Panc1 (cell line): ENCODE data around the gene GRHL1. TPM values are rescaled to one million over a fixed set of nuclear protein-coding genes. Genes with fewer than 3 reads are reported as not detected.

Experiments used
- ATAC-seq: fragments of 200-7000 bp; cut with Tn5 transposase; 2 replicates; pipeline ENCODE4 v1.9.1; 2020; ENCODE audit warnings: mild to moderate bottlenecking, moderate library complexity
- BruUV-seq: library from RNA; stranded (reverse); fragments of 400-500 nt; replicated peaks from 2 replicates; lab custom pipeline; 2021; lab: Mats Ljungman, UMichigan
- CTCF ChIA-PET: fragments of 300-600 bp; sonication (Branson Sonifier 250); formaldehyde crosslinking; loops from one replicate; lab custom pipeline; 2022; ENCODE audit warnings: antibody characterized with exemption; lab: Charles Lee
- POLR2A ChIA-PET: fragments of 300-600 bp; sonication (Branson Sonifier 250); formaldehyde crosslinking; loops from one replicate; lab custom pipeline; 2022; ENCODE audit warnings: antibody characterized with exemption; lab: Charles Lee
- DNase-seq: peaks from one replicate; pipeline ENCODE4 v3.0.0-alpha.2; 2010; ENCODE audit warnings: low read depth, low spot score
- H3K27ac ChIP-seq: 2 replicates; pipeline ENCODE4 v1.5.1; 2011; ENCODE audit warnings: mild to moderate bottlenecking, low read length, inconsistent platforms
- H3K27me3 ChIP-seq: fragments of 200-500 bp; sonication (Bioruptor generic); 2 replicates; pipeline ENCODE4 v1.6.0; 2014; ENCODE audit warnings: low read length, inconsistent platforms; ENCODE audit not compliant: control insufficient read depth, insufficient read depth
- H3K36me3 ChIP-seq: fragments of 200-500 bp; sonication (Bioruptor generic); 2 replicates; pipeline ENCODE4 v1.5.1; 2014; ENCODE audit warnings: inconsistent platforms, mild to moderate bottlenecking, low read length, moderate library complexity; ENCODE audit not compliant: control insufficient read depth, insufficient read depth
- H3K4me1 ChIP-seq: 2 replicates; pipeline ENCODE4 v1.5.1; 2011; ENCODE audit warnings: inconsistent platforms, mild to moderate bottlenecking, low read length, moderate library complexity; ENCODE audit not compliant: control insufficient read depth, insufficient read depth
- H3K4me3 ChIP-seq, 2 experiments: 2 replicates each; pipeline ENCODE4 v1.5.1; 2011 to 2012; ENCODE audit warnings: low read depth in 2 of 2, low read length in 2 of 2, mild to moderate bottlenecking in 2 of 2, inconsistent platforms in 1 of 2, moderate library complexity in 1 of 2
- H3K9me3 ChIP-seq: fragments of 200-500 bp; sonication (Bioruptor generic); 2 replicates; pipeline ENCODE4 v1.5.1; 2014; ENCODE audit warnings: low read depth, mild to moderate bottlenecking, inconsistent platforms, low read length, moderate library complexity; ENCODE audit not compliant: control insufficient read depth, insufficient read depth
- POLR2AphosphoS5 ChIP-seq: IDR thresholded peaks from 2 replicates; pipeline ENCODE4 v1.6.1; 2012; ENCODE audit warnings: mild to moderate bottlenecking, low read depth, low read length, moderate library complexity
- REST ChIP-seq, 2 experiments: IDR thresholded peaks; 2 replicates each; pipeline ENCODE4 v1.6.1; 2011 to 2012; ENCODE audit warnings: low read depth in 2 of 2, control low read depth in 1 of 2, low read length in 1 of 2, mild to moderate bottlenecking in 1 of 2, moderate library complexity in 1 of 2; ENCODE audit not compliant: insufficient read depth in 1 of 2
- SIN3A ChIP-seq: IDR thresholded peaks from 2 replicates; pipeline ENCODE4 v1.6.1; 2012; ENCODE audit warnings: low read depth, mild to moderate bottlenecking, low read length, moderate library complexity, borderline replicate concordance; ENCODE audit not compliant: insufficient read depth
- TCF7L2 ChIP-seq: IDR thresholded peaks from 2 replicates; pipeline ENCODE4 v1.6.1; 2011; ENCODE audit warnings: mild to moderate bottlenecking, low read depth, low read length, inconsistent platforms
- in situ Hi-C: cut with HindIII; loops from 2 replicates; pipeline ENCODE4 v1.10.0; 2016; ENCODE audit warnings: low sequenced_read_pairs, low pct_unique_long_range_greater_than_20kb
- intact Hi-C: fragments of 100-400 bp; cut with micrococcal nuclease; formaldehyde crosslinking; loops from one replicate; pipeline ENCODE4 v1.10.0; 2022; ENCODE audit not compliant: unreplicated experiment
- total RNA-seq: library from RNA; stranded (reverse); gene quantifications from one replicate; pipeline ENCODE4 v1.2.1, GENCODE V29; 2021; ENCODE audit not compliant: unreplicated experiment
- TF ChIP-seq, protein P1 (sequence below): fragments of 450-650 bp; IDR thresholded peaks from 2 replicates; pipeline ENCODE4 v1.5.1; 2017; ENCODE audit warnings: mild to moderate bottlenecking

GRHL1 gene
- total RNA-seq, 1 experiment from 2014 or later: 4.7 TPM

GRCh38 chr2:9984217-9984739 is 32.8 kb downstream of the GRHL1 start:
- Histone ChIP-seq H3K36me3 (no peaks in the 10 kb centered on the region), H3K9me3 (no peaks in the 10 kb centered on the region), H3K4me1 (no peaks in the 10 kb centered on the region), H3K4me3 (no peak overlapping the region), H3K27me3 (no peaks in the 10 kb centered on the region), H3K27ac (no peak overlapping the region)
- in situ Hi-C loops: no loop called here
- POLR2A ChIA-PET: interaction anchor here (0.7 kb wide), 1 partner anchor 27 kb away, joined by 3 read pairs; no protein-coding TSS in a partner anchor
- TF ChIP-seq POLR2AphosphoS5 (no peak), SIN3A (no peak), TCF7L2 (no peak), REST (IDR thresholded peaks at IDR 0.05; ENCODE audit: insufficient read depth in 1 of 2, low read depth in 2 of 2, low read length in 1 of 2) (no peak)
- TF ChIP-seq, protein P1, sequence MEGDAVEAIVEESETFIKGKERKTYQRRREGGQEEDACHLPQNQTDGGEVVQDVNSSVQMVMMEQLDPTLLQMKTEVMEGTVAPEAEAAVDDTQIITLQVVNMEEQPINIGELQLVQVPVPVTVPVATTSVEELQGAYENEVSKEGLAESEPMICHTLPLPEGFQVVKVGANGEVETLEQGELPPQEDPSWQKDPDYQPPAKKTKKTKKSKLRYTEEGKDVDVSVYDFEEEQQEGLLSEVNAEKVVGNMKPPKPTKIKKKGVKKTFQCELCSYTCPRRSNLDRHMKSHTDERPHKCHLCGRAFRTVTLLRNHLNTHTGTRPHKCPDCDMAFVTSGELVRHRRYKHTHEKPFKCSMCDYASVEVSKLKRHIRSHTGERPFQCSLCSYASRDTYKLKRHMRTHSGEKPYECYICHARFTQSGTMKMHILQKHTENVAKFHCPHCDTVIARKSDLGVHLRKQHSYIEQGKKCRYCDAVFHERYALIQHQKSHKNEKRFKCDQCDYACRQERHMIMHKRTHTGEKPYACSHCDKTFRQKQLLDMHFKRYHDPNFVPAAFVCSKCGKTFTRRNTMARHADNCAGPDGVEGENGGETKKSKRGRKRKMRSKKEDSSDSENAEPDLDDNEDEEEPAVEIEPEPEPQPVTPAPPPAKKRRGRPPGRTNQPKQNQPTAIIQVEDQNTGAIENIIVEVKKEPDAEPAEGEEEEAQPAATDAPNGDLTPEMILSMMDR: peak; percentile 87
- ATAC-seq: peak; percentile 76
- no TSS peak for BruUV-seq
- peak; percentile 20 for DNase-seq
- CTCF ChIA-PET: interaction anchor here (0.6 to 2.3 kb wide), 24 partner anchors 9 to 610 kb away, joined by 3 to 20 read pairs (median 5); partner anchors contain the start of gene KLF11
- intact Hi-C loops: loop anchor here (5.0 kb wide), 1 partner anchor 63 kb away; no protein-coding TSS in a partner anchor

- Histone ChIP-seq H3K4me3 (no peak overlapping the region), H3K27me3 (no peaks in the 10 kb centered on the region), H3K9me3 (no peaks in the 10 kb centered on the region), H3K36me3 (no peaks in the 10 kb centered on the region), H3K27ac (no peak overlapping the region), H3K4me1 (no peaks in the 10 kb centered on the region)
- in situ Hi-C loops: no loop called here
- intact Hi-C loops: loop anchor here (5.0 kb wide), 1 partner anchor 62 kb away; no protein-coding TSS in a partner anchor
- ATAC-seq (no peak), DNase-seq (no peak)
- BruUV-seq: no TSS peak
- POLR2A ChIA-PET: interaction anchor here (0.7 kb wide), 2 partner anchors 14 to 28 kb away, joined by 3 to 8 read pairs; no protein-coding TSS in a partner anchor
- no peak for TF ChIP-seq SIN3A
- TF ChIP-seq POLR2AphosphoS5: no peak
- TF ChIP-seq, protein P1: no peak
- no peak for TF ChIP-seq TCF7L2
- TF ChIP-seq REST (IDR thresholded peaks at IDR 0.05; ENCODE audit: insufficient read depth in 1 of 2, low read depth in 2 of 2, low read length in 1 of 2): no peak
- CTCF ChIA-PET: interaction anchor here (0.6 to 2.3 kb wide), 23 partner anchors 9 to 574 kb away, joined by 3 to 20 read pairs (median 5); partner anchors contain the start of gene KLF11
Observed at GRCh38 chr2:9984871-9985480, 33.5 kb downstream of the GRHL1 start.
